ENCODE measurements around the gene KIF5C. TPM values are rescaled to one million over a fixed set of nuclear protein-coding genes. Genes with fewer than 3 reads are reported as not detected.
A peak's percentile ranks its signal among the peaks of the same experiment; 100 is the strongest.

KIF5C gene
- total RNA-seq (0.17 and 0.51 TPM in 2 replicates), polyA plus RNA-seq (0.09 and 0.17 TPM in 2 replicates), polyA minus RNA-seq (ENCODE audit: low replicate concordance) (not detected in 2 replicates)
- 0.07 and 0.31 TPM in 2 replicates for polyA plus RNA-seq (2012)

- Histone ChIP-seq H3K9ac (ENCODE audit: insufficient read depth, low read length) (no peak within 1 kb of the TSS), H4K20me1 (ENCODE audit: control insufficient read depth, extremely low read depth, insufficient read depth, low read length) (no peaks in the 10 kb centered on the region), H3K4me1 (ENCODE audit: control insufficient read depth, extremely low read depth, insufficient read depth, low read length) (no peaks in the 10 kb centered on the region), H2AFZ (ENCODE audit: low read length) (peak within 1 kb of the TSS; percentile 12), H3K9me3 (ENCODE audit: control insufficient read depth, insufficient read depth, low read depth, low read length) (no peaks in the 10 kb centered on the region), H3K27me3 (ENCODE audit: control insufficient read depth, insufficient read depth, low read length) (peaks cover 14% of the 10 kb centered on the region), H3K4me2 (ENCODE audit: extremely low read depth, insufficient read depth, low read length) (peak within 1 kb of the TSS; percentile 44), H3K36me3 (ENCODE audit: control insufficient read depth, insufficient read depth, low read length) (no peaks in the 10 kb centered on the region), H3K4me3 (replicated peaks in 1 of 4; ENCODE audit: control extremely low read depth in 1 of 4, insufficient read depth in 1 of 4, low read depth in 3 of 4, low read length in 4 of 4) (peak within 1 kb of the TSS in 2 of 4 experiments; percentile 27 to 29), H3K27ac (ENCODE audit: insufficient read depth, low read length) (no peak within 1 kb of the TSS), H3K79me2 (ENCODE audit: control insufficient read depth, insufficient read depth, low read length) (no peaks in the 10 kb centered on the region)
- TF ChIP-seq EZH2 (IDR thresholded peaks at IDR 0.05; ENCODE audit: low read length, missing control alignments) (no peak), CTCF (conservative IDR thresholded peaks at IDR 0.05 in 1 of 2, IDR thresholded peaks at IDR 0.05 in 1 of 2; ENCODE audit: low read depth in 1 of 2, low read length in 2 of 2) (no peak)
- peak; percentile 77 to 79 for DNase-seq (ENCODE audit: low read depth in 2 of 2)
Measured at GRCh38 chr2:148874868-148875341, at the start of gene KIF5C. KIF5C (plus strand) TSS chr2:148875227; CDS start chr2:148875618, 391 bp downstream.

GRCh38 chr2:148826791-148827190, 48.2 kb upstream of the KIF5C start:
- no peak for TF ChIP-seq EZH2 (IDR thresholded peaks at IDR 0.05; ENCODE audit: low read length, missing control alignments)
- no peak for TF ChIP-seq CTCF (conservative IDR thresholded peaks at IDR 0.05 in 1 of 2, IDR thresholded peaks at IDR 0.05 in 1 of 2; ENCODE audit: low read depth in 1 of 2, low read length in 2 of 2)
- H3K36me3 ChIP-seq (ENCODE audit: control insufficient read depth, insufficient read depth, low read length): no peaks in the 10 kb centered on the region
- no peak overlapping the region for H3K27ac ChIP-seq (ENCODE audit: insufficient read depth, low read length)
- H3K79me2 ChIP-seq (ENCODE audit: control insufficient read depth, insufficient read depth, low read length): no peaks in the 10 kb centered on the region
- no peak overlapping the region for H3K4me3 ChIP-seq (replicated peaks in 1 of 4; ENCODE audit: control extremely low read depth in 1 of 4, insufficient read depth in 1 of 4, low read depth in 3 of 4, low read length in 4 of 4)
- H3K9ac ChIP-seq (ENCODE audit: insufficient read depth, low read length): no peak overlapping the region
- DNase-seq (ENCODE audit: low read depth in 2 of 2): no peak
- no peaks in the 10 kb centered on the region for H4K20me1 ChIP-seq (ENCODE audit: control insufficient read depth, extremely low read depth, insufficient read depth, low read length)
- H3K4me1 ChIP-seq (ENCODE audit: control insufficient read depth, extremely low read depth, insufficient read depth, low read length): no peaks in the 10 kb centered on the region
- no peak overlapping the region for H3K4me2 ChIP-seq (ENCODE audit: extremely low read depth, insufficient read depth, low read length)
- no peak overlapping the region for H2AFZ ChIP-seq (ENCODE audit: low read length)
- H3K9me3 ChIP-seq (ENCODE audit: control insufficient read depth, insufficient read depth, low read depth, low read length): no peaks in the 10 kb centered on the region
- no peaks in the 10 kb centered on the region for H3K27me3 ChIP-seq (ENCODE audit: control insufficient read depth, insufficient read depth, low read length)

GRCh38 chr2:148828941-148829340, 46.1 kb upstream of the KIF5C start:
- Histone ChIP-seq H3K36me3 (ENCODE audit: control insufficient read depth, insufficient read depth, low read length) (no peaks in the 10 kb centered on the region), H4K20me1 (ENCODE audit: control insufficient read depth, extremely low read depth, insufficient read depth, low read length) (no peaks in the 10 kb centered on the region), H3K27ac (ENCODE audit: insufficient read depth, low read length) (no peak overlapping the region), H3K4me1 (ENCODE audit: control insufficient read depth, extremely low read depth, insufficient read depth, low read length) (no peaks in the 10 kb centered on the region), H3K9me3 (ENCODE audit: control insufficient read depth, insufficient read depth, low read depth, low read length) (no peaks in the 10 kb centered on the region), H3K79me2 (ENCODE audit: control insufficient read depth, insufficient read depth, low read length) (no peaks in the 10 kb centered on the region), H3K4me3 (replicated peaks in 1 of 4; ENCODE audit: control extremely low read depth in 1 of 4, insufficient read depth in 1 of 4, low read depth in 3 of 4, low read length in 4 of 4) (no peak overlapping the region), H3K27me3 (ENCODE audit: control insufficient read depth, insufficient read depth, low read length) (no peaks in the 10 kb centered on the region), H3K4me2 (ENCODE audit: extremely low read depth, insufficient read depth, low read length) (no peak overlapping the region), H2AFZ (ENCODE audit: low read length) (no peak overlapping the region), H3K9ac (ENCODE audit: insufficient read depth, low read length) (no peak overlapping the region)
- TF ChIP-seq CTCF (conservative IDR thresholded peaks at IDR 0.05 in 1 of 2, IDR thresholded peaks at IDR 0.05 in 1 of 2; ENCODE audit: low read depth in 1 of 2, low read length in 2 of 2): no peak
- no peak for TF ChIP-seq EZH2 (IDR thresholded peaks at IDR 0.05; ENCODE audit: low read length, missing control alignments)
- no peak for DNase-seq (ENCODE audit: low read depth in 2 of 2)

Measured in fibroblast of lung (primary cell).